ENCODE results near the gene ADAMTS16. TPM values are rescaled to one million over a fixed set of nuclear protein-coding genes. Genes with fewer than 3 reads are reported as not detected.

The ADAMTS16 gene
- total and polyA plus RNA-seq, 2 donors (not counting 3 experiments of a cell fraction or from before 2014, with no cell fraction given): not detected

DNA sequence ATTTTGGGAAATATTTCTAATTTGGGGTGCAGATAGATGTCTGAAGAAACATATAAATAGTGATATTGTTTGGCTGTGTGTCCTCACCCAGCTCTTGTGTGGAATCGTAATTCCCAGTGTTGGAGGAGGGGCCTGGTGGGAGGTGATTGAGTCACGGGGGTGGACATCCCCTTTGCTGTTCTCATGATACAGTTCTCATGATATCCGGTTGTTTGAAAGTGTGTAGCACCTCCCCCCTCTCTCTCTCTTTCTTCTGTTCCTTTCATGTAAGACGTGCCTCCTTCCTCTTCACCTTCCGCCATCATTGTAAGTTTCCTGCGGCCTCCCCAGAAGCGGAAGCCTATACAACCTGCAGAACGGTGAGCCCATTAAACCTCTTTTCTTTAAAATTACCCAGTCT, 11.4 kb upstream of the ADAMTS16 start:
- Histone ChIP-seq H3K36me3 (ENCODE audit: control insufficient read depth in 2 of 2, extremely low read depth in 1 of 2, insufficient read depth in 2 of 2, low read length in 2 of 2) (no peaks in the 10 kb centered on the region), H3K27ac (ENCODE audit: insufficient read depth, low read depth, low read length) (no peak overlapping the region), H3K9me1 (replicated peaks; ENCODE audit: control insufficient read depth, extremely low read depth, insufficient read depth, low read length) (no peaks in the 10 kb centered on the region), H3K4me1 (ENCODE audit: control insufficient read depth, extremely low read depth, insufficient read depth, low read length) (no peaks in the 10 kb centered on the region), H2AFZ (ENCODE audit: low read depth, low read length) (no peak overlapping the region), H3K79me2 (ENCODE audit: control insufficient read depth, insufficient read depth, low read length) (no peaks in the 10 kb centered on the region), H3K4me3 (replicated peaks in 1 of 3; ENCODE audit: insufficient read depth in 1 of 3, low read depth in 1 of 3, low read length in 3 of 3) (no peak overlapping the region), H3K27me3 (ENCODE audit: control insufficient read depth in 2 of 2, insufficient read depth in 2 of 2, low read length in 2 of 2) (no peaks in the 10 kb centered on the region), H3K4me2 (ENCODE audit: insufficient read depth, low read length) (no peak overlapping the region), H3K9ac (replicated peaks; ENCODE audit: extremely low read depth, insufficient read depth, low read length) (no peak overlapping the region), H4K20me1 (replicated peaks; ENCODE audit: control insufficient read depth, extremely low read depth, insufficient read depth, low read length) (no peaks in the 10 kb centered on the region), H3K9me3 (replicated peaks; ENCODE audit: control insufficient read depth, insufficient read depth, low read length) (no peaks in the 10 kb centered on the region)
- FAIRE-seq: no peak
- no TSS peak for BruUV-seq (replicated peaks)
- DNase-seq (ENCODE audit: low read depth, low spot score): no peak
- TF ChIP-seq, protein P1, sequence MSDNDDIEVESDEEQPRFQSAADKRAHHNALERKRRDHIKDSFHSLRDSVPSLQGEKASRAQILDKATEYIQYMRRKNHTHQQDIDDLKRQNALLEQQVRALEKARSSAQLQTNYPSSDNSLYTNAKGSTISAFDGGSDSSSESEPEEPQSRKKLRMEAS (IDR thresholded peaks at IDR 0.05; ENCODE audit: insufficient read depth, insufficient read length): no peak
- TF ChIP-seq, protein P2, sequence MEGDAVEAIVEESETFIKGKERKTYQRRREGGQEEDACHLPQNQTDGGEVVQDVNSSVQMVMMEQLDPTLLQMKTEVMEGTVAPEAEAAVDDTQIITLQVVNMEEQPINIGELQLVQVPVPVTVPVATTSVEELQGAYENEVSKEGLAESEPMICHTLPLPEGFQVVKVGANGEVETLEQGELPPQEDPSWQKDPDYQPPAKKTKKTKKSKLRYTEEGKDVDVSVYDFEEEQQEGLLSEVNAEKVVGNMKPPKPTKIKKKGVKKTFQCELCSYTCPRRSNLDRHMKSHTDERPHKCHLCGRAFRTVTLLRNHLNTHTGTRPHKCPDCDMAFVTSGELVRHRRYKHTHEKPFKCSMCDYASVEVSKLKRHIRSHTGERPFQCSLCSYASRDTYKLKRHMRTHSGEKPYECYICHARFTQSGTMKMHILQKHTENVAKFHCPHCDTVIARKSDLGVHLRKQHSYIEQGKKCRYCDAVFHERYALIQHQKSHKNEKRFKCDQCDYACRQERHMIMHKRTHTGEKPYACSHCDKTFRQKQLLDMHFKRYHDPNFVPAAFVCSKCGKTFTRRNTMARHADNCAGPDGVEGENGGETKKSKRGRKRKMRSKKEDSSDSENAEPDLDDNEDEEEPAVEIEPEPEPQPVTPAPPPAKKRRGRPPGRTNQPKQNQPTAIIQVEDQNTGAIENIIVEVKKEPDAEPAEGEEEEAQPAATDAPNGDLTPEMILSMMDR (IDR thresholded peaks at IDR 0.05; ENCODE audit: extremely low read depth in 1 of 2, insufficient read depth in 1 of 2, low read depth in 1 of 2, low read length in 2 of 2): no peak
- no peak for TF ChIP-seq MYC (IDR thresholded peaks at IDR 0.05; ENCODE audit: low read depth, low read length)
- TF ChIP-seq JUN (IDR thresholded peaks at IDR 0.05; ENCODE audit: borderline replicate concordance, insufficient read depth, insufficient read length, low read depth): no peak
- no peak for TF ChIP-seq EZH2 (IDR thresholded peaks at IDR 0.05; ENCODE audit: borderline replicate concordance, low read depth, low read length, severe bottlenecking)
- TF ChIP-seq FOS (IDR thresholded peaks at IDR 0.05; ENCODE audit: borderline replicate concordance, insufficient read depth, low read length): no peak
- intact Hi-C loops (cut with micrococcal nuclease) (no loop called here), dilution Hi-C loops (cut with MboI; ENCODE audit: extremely low pct_ligation_motif_present, low sequenced_read_pairs) (no loop called here)
- ChIA-PET POLR2A (no interaction called here), CTCF (no interaction called here)

GRCh38 chr5:5132234-5132633, 7.9 kb upstream of the ADAMTS16 start:
- Histone ChIP-seq H3K27me3 (ENCODE audit: control insufficient read depth in 2 of 2, insufficient read depth in 2 of 2, low read length in 2 of 2) (no peaks in the 10 kb centered on the region), H3K9ac (replicated peaks; ENCODE audit: extremely low read depth, insufficient read depth, low read length) (no peak overlapping the region), H3K4me1 (ENCODE audit: control insufficient read depth, extremely low read depth, insufficient read depth, low read length) (no peaks in the 10 kb centered on the region), H3K4me3 (replicated peaks in 1 of 3; ENCODE audit: insufficient read depth in 1 of 3, low read depth in 1 of 3, low read length in 3 of 3) (no peak overlapping the region), H3K9me1 (replicated peaks; ENCODE audit: control insufficient read depth, extremely low read depth, insufficient read depth, low read length) (no peaks in the 10 kb centered on the region), H3K27ac (ENCODE audit: insufficient read depth, low read depth, low read length) (no peak overlapping the region), H3K79me2 (ENCODE audit: control insufficient read depth, insufficient read depth, low read length) (no peaks in the 10 kb centered on the region), H3K9me3 (replicated peaks; ENCODE audit: control insufficient read depth, insufficient read depth, low read length) (no peaks in the 10 kb centered on the region), H2AFZ (ENCODE audit: low read depth, low read length) (no peak overlapping the region), H4K20me1 (replicated peaks; ENCODE audit: control insufficient read depth, extremely low read depth, insufficient read depth, low read length) (no peaks in the 10 kb centered on the region), H3K4me2 (ENCODE audit: insufficient read depth, low read length) (no peak overlapping the region), H3K36me3 (ENCODE audit: control insufficient read depth in 2 of 2, extremely low read depth in 1 of 2, insufficient read depth in 2 of 2, low read length in 2 of 2) (no peaks in the 10 kb centered on the region)
- dilution Hi-C loops (cut with MboI; ENCODE audit: extremely low pct_ligation_motif_present, low sequenced_read_pairs): no loop called here
- intact Hi-C loops (cut with micrococcal nuclease): no loop called here
- ChIA-PET POLR2A (no interaction called here), CTCF (no interaction called here)
- TF ChIP-seq FOS (IDR thresholded peaks at IDR 0.05; ENCODE audit: borderline replicate concordance, insufficient read depth, low read length) (no peak), GATA2 (IDR thresholded peaks at IDR 0.05; ENCODE audit: insufficient read depth, insufficient read length, low read depth, low read length) (no peak), EZH2 (IDR thresholded peaks at IDR 0.05; ENCODE audit: borderline replicate concordance, low read depth, low read length, severe bottlenecking) (no peak), MYC (IDR thresholded peaks at IDR 0.05; ENCODE audit: low read depth, low read length) (no peak), POLR2A (IDR thresholded peaks at IDR 0.05; ENCODE audit: low read depth, low read length) (no peak), JUN (IDR thresholded peaks at IDR 0.05; ENCODE audit: borderline replicate concordance, insufficient read depth, insufficient read length, low read depth) (no peak), POLR2AphosphoS5 (IDR thresholded peaks at IDR 0.05; ENCODE audit: insufficient read depth, low read depth, low read length) (no peak)
- TF ChIP-seq, protein P1 (IDR thresholded peaks at IDR 0.05; ENCODE audit: insufficient read depth, insufficient read length): no peak
- TF ChIP-seq, protein P2 (IDR thresholded peaks at IDR 0.05; ENCODE audit: extremely low read depth in 1 of 2, insufficient read depth in 1 of 2, low read depth in 1 of 2, low read length in 2 of 2): no peak
- no TSS peak for BruUV-seq (replicated peaks)
- DNase-seq (ENCODE audit: low read depth, low spot score): no peak
- FAIRE-seq: no peak

Measured in endothelial cell of umbilical vein (primary cell).